ENCODE results near the gene TRAPPC12.

Gene TRAPPC12

DNA sequence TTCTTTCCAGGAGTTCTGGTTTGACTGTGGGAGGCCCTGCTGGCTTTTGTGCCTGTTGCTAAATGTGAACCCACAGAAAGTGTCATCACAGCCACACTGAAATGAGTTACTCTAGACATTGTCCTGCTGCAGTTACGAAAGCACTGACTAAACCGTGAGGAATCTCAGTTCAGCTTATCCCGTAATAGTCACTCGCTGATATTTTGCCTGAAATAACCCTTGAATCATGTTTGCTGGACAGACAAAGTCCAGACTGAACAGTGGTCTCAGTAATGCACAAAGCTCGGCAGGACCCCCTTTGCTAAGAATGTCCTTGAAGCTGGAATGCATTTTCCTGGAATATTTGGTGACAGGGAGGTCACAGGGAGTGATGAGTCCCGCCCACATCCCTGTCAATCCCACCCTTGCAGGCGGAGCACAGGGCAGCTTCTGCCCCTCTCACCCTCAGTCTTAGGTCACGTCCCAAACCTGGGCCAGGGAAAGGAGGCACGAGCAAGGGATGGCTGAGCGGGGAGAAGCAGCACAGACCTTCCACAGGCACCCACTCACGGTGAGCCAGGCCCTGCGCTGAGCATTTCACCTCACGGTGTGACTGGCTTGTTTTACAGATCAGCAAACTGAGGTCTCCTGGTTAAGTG, 86.5 kb downstream of the TRAPPC12 start:
- DNase-seq (ENCODE audit: extremely low read depth in 1 of 2, low read depth in 1 of 2): no peak

DNA sequence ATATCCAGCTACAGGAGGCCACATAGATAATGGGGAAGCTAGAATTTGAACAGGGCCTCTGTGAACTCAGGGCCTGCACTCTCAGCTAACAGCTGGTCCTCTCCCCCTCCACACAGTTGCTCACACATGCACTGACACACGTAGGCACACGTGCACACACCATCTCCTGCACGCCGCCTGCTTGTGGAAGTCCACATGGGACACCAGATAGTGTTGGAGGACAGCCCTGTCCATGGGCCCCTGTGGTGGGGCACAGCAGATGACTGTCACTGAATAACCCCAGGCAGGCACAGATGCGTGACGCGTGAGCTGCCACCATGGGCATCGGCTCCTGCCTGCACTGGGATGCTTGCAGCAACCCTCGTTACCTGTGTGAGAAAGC, 87.0 kb downstream of the TRAPPC12 start:
- DNase-seq (ENCODE audit: extremely low read depth in 1 of 2, low read depth in 1 of 2): no peak

DNA sequence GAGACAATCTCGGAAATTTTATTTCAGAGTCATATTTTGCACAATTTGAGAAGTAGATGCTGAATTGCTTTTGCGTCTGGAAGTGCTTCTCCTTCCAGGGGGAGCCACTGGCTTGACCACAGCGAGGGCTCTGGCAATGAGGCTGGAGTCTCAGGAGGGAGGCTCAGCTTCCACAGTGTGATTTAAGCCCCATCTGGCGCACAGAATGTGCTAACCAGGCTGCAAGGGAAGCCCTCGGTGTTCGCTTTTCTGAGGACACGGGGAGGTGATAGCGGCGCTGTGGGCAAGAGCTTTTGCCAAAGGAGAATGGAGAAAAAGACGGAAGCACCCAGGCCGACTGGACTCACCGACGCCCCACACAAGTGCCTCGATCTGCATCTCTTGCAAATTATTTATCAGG, 87.5 kb downstream of the TRAPPC12 start:
- no peak for DNase-seq (ENCODE audit: extremely low read depth in 1 of 2, low read depth in 1 of 2)

DNA sequence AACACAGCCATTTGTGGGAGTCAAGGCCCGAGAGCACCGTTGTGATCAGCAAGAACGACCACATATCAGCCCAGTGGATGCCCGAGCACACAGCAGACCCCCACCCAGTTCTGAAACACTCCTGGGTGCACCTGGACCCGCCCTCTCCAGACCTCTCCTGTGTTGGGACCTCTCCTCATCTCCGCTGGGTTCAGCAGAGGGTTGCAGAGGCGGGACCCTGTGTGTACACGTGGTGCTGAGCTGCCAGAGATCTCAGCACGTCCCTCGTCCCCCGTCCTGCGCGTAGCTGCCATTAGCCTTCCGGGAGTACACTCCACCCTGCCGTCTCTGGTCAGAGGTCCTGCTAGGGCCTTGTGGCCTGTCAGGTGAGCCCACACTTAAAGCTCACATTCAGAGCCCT, 88.2 kb downstream of the TRAPPC12 start:
- no peak for DNase-seq (ENCODE audit: extremely low read depth in 1 of 2, low read depth in 1 of 2)

DNA sequence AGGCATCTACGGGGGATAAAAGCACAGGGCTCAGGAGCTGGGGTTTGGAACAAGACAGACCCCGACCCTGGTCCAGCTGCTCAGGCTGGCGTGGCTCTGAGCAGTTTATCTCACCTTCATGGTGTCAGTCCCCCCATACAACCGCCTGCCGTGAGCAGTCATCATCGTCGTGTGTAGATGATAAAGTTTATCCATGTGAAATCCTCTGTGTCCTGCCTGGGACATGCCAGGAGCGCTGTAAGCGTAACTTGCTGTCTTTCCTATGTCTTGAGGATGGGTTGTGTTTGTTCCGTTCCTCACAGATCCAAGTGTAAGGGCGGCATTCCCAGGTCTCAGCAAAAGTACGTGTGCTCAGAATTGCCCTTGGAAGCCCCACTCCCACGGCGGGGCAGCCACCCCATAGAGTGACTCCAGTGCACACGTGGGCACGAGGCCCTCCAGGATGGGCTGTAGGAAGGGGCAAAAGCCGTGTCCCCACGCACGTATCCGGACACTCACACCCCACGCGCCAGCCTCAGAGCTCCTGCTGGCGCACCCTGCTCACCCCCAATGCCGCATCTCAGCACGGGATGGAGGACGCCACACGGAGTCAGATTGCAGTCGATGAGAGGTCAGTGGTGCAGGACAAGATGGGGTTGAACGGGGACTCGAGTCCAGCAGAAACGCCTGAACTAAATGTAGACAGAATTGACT, 88.9 kb downstream of the TRAPPC12 start:
- no peak for DNase-seq (ENCODE audit: extremely low read depth in 1 of 2, low read depth in 1 of 2)

DNA sequence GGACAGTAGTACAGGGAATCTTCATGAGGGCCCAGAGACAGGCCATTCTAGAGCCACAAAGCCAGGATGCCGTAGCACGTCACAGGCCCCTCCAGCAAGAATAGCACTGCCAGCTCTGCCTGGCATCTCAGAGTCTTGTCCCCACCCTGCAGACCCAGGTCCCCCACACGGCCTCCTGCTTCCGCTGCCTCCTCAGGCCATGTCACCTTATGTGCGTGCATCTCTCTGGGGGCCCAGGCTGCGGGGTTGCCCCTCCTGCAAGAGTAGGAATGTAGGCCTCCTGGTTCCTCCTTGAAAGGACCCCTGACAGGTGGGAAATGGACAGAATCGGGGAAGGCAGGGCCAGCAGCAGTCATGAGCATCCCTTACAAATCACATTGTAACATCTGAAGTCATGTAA, 90.0 kb downstream of the TRAPPC12 start:
- no peak for DNase-seq (ENCODE audit: extremely low read depth in 1 of 2, low read depth in 1 of 2)

DNA sequence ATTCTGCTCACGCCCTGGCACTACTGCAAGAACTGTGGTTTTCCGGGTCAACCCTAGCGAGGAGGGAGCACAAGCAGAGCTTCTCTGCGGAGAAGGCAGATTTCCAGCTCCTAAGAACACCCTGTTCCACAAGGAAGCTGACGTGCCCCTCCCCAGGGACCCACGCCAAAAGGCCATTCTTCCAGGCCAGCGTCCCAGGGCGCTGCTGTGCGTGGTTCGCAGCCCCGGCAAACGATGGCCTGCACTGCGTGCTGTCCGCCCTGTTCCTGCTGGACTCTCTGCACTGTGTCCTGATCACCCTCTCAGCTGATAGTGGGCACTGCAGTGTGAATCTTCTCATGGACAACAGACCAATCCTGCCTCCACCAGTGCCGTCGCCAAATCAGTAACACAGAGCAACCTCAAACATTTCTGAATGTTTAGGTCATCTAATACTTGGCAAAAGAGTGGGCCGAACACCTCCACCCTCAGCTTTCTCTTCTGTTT, 90.7 kb downstream of the TRAPPC12 start:
- DNase-seq (ENCODE audit: extremely low read depth in 1 of 2, low read depth in 1 of 2): no peak

DNA sequence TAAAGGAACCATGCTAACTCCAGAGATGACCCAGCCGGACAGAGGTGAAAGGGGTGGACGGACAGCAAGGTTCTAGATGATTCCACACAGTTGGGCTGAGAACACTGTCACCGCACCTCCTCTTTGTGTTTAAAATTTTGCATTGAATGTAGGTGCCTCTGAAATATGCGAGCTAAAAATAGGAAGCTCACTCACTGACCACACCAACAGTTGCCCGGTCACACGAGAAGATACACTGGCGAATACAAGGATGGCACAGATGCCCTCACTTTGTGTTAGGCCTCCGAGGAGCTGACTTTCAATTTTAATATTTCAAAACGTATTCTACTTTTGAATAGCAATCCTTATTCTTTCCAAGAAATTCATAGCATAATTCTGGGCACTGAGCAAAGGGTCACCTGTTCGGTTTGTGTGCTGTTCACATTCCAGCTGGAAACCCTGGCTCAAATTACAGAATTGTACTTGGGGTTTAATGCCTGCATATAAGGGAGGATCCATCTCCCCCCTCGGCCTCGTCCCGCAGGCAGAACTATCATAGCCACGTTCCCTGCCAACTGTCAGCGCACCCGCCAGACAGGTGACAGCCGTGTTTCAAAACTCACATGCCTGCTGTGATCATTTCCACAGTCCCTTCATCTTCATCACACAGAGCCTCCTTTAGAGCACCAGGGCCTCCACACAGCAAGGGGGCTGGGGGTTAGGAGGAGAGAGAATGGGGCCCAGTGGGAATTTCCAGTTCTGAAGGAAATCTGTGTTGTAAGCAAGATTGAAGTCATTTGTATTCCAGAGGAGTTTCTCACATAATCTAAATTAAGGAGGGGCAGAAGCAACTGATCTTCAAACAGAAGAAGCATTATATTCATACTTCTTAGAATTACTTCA, 91.6 kb downstream of the TRAPPC12 start:
- DNase-seq (ENCODE audit: extremely low read depth in 1 of 2, low read depth in 1 of 2): no peak

DNA sequence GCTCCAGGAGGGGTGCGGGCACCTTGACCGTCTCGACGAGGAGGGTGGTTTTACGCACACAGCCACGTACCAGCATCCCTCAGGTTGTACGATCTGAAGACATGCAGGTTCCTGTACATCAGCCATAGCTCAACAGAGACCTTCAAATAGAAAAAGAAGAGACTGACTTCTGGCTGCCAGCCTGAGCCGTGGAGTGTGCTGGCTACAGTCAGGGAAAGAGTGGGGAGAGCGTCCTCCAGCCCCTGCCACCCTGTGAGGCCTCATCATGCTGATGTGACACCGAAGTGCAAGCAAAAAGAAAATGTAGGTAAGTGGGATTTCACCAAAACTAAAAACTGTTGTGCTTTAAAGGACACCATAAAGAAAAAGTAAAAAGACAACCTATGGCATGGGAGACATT, 92.8 kb downstream of the TRAPPC12 start:
- DNase-seq (ENCODE audit: extremely low read depth in 1 of 2, low read depth in 1 of 2): no peak

DNA sequence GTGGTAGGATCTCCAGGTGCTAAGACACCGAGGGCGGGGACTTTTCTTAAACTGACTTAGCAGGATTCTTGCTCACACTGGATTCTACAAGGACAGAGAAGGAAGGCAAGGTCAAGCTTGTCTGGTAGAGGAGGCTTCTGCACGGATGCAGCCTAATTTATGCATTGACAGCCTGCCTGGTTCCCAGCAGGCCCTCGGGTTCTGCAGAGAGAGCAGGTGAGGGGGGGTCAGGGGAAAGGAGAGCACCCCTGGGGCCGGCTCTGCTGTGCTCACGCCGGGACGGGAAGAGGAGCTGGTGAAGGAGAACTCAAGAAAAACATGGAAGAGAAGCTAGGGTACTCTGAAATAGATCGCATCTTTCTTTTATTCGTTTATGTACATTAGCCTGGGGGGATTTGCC, 93.5 kb downstream of the TRAPPC12 start:
- DNase-seq (ENCODE audit: extremely low read depth in 1 of 2, low read depth in 1 of 2): no peak

DNA sequence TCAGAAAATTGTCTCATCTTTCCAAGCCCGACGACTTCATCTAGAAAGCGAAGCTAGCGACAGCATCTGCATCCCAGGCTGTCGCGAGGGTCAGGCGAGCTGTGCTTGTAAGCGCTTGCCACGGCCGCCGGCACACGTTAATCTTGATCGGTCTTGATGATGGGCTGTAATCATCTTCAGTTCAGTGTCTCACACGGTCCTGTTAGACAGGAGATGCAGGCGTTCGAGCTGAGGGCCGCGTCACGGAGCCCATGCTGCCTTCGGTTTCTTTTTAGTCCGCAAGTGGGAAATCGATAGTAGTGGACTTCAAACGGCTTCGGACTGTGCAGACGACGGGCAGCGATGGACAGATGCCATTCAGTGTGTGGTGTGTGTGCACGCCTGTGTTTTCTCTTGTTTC, 96.3 kb downstream of the TRAPPC12 start:
- no peak for DNase-seq (ENCODE audit: extremely low read depth in 1 of 2, low read depth in 1 of 2)

DNA sequence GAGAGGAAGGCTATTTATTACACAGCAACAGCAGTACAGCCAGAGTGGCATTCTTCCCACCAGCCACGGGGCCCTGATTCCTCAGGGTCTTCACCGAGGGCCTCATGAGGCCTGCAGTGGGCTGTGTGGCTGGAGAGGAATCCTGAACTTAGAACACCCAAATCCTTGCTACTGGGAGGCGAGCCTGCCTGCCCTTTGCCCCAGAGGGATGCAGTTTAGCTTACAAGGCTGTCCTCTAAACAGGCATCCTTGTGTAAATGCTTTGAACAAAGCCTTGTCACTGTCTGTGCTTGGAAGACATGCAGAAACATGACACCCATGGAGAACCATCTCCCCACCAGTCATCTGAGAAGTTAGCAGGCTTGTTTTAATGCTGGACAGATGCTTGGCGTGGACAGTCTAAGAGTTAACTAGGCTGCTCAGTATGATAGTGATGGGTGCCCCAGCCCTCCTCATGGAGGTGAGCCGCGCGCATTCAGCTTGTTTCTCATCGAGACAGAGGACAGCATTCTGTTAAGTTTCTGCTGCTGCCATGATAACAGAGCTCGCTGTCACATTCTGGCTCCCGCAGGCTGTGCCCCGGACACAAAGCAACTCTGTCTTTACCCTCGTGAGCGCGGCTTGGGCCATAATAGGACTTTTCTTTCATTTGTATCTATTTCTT, 97.0 kb downstream of the TRAPPC12 start:
- no peak for DNase-seq (ENCODE audit: extremely low read depth in 1 of 2, low read depth in 1 of 2)

DNA sequence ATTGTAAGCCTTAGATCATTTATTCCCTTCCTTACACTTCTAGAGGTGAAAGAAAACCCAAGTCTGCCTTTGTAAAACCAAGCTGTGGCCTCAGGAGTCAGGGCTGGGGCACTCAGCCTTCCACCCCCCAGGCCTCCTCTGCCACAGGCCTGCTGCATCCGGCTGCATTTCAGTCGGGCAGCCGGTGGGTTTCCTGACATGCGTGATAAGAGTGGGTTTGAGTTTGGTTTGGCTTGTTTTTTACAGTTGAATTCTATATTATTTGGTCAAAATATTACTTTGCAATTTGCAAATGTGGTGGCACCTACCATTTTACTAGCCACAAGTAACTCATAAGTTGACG, 97.5 kb downstream of the TRAPPC12 start:
- no peak for DNase-seq (ENCODE audit: extremely low read depth in 1 of 2, low read depth in 1 of 2)

DNA sequence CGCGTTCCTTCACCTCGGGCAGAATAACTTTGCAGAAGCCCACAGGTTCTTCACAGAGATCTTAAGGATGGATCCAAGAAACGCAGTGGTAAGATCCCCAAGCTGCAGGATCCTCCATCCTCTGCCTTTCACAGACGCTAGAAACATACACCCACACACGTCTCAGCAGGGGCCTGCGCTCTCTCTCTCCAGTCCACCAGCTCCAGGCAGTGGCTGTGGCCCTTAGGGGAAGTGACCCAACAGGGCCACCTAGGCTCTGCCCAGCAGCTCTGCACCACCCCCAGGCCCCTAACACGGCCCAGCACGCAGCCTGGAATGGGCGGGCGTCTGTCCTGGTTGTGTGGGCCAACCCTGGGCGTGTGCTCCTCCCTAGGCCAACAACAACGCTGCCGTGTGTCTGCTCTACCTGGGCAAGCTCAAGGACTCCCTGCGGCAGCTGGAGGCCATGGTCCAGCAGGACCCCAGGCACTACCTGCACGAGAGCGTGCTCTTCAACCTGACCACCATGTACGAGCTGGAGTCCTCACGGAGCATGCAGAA, 99.4 kb downstream of the TRAPPC12 start:
- no peak for DNase-seq (ENCODE audit: extremely low read depth in 1 of 2, low read depth in 1 of 2)

DNA sequence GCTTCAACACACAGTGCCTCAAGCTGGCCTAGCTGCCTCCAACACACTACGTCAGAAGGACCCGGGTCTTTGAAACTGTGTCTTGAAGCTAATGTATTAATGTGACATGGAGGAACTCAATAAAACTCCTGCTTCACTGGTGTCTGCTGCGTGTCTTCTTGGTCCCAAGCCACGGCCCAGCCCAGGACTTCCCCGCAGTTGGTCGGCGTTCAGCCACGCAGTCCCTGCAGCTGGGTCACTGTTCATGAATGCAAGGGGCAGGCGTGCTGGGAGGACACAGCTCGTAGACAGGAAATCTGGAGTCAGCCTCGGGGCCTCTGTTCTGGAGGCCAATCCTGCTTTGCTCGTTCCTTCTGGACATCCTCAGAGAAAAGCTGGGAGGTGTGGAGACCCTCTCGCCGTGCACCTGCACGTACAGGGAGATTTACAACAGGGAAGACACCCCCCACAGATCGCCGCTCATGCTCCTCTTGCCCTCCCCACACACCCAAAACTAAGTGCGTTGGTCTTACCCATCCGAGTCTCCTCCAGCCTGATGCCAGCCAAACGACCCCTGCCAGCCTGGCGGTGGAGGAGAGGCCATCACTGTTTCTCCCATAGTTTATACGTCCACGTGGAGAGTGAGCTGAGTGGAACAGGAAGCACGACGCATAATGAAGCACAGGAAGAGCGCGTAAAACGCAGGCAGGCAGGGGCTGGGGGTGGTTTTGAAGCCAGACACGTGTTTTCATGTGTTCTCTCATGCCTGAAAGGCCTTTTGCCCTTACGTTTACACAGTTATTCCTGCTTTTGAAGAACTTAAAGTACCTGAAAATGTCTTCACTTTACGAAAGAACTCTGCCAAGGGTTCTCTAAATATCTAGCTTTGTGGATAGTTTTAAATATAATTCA, 100.2 kb downstream of the TRAPPC12 start:
- DNase-seq (ENCODE audit: extremely low read depth in 1 of 2, low read depth in 1 of 2): no peak

DNA sequence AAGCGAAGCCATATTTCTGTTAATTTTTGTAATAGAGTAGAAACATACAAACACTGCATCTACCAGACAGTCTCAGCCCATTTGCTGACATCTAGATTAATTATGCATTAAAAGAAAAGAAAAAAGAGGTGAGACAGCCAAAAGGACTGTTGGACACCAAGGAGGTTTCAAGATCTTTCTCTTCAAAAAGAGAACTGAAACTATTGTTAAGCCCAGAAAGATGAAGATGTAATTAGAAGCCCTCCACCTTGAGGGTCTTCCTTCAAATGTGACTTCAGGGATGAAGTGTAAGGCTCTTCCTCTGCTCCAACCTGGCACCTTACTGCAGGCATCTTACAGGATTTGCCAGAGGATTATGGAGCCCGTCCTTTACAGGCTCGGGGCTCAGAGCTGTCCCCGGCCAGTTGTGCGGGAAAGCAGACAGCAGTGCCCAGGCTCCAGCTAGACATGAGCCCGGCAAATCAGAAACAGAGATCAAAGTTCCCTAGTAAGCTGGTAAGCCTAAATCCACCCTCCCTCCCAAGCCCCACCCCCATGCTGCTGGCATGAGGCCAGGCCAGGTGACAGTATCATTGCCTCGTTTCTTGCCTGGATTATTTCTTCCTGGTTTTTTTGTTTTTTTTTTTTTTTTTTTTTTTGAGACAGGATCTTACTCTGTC, 101.0 kb downstream of the TRAPPC12 start:
- DNase-seq (ENCODE audit: extremely low read depth in 1 of 2, low read depth in 1 of 2): no peak

DNA sequence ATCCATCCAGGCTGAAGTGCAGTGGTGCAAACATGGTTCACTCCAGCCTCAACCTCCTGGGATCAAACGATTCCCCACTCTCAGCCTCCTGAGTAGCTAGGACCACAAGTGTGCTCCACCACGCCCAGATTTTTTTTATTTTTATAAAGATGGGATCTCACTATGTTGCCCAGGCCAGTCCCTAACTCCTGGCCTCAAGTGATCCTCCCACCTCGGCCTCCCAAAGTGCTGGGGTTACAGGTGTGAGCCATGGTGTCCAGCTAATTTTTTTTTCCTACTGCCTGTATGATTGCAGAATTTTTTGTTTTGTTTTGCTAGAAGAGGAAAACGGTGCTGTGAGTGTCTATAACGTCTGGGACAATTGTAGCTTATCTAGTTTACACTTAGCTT, 101.5 kb downstream of the TRAPPC12 start:
- no peak for DNase-seq (ENCODE audit: extremely low read depth in 1 of 2, low read depth in 1 of 2)

DNA sequence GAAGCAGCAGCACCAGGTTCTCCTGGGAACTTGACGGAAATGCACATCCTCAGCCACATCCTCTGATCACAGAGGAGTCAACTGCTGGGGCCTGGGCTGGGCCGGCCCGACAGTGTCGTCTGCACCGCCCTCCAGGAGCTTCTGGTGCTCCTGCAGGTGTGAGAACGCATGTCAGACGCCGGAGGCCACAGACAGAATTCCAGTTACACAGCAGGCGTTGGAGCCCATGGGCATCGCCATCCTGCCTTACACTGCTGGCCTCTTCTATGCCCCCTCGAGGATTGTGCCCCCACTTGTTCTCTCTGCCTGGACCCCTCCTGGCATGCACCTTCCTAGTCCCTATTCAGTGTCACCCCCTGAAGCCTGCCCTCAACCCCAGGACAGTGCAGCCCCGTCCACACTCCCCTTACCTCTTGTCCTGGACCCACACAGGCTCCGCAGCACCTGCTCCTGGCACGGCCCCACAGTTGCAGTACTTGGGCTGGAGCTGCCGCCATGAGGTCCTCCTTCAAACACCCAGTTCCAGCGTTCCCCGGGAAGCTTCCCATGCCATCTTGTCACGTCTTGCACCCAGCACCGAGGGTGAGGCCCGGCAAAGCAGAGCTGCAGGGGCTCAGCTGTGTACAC, 102.4 kb downstream of the TRAPPC12 start:
- DNase-seq (ENCODE audit: extremely low read depth in 1 of 2, low read depth in 1 of 2): no peak

DNA sequence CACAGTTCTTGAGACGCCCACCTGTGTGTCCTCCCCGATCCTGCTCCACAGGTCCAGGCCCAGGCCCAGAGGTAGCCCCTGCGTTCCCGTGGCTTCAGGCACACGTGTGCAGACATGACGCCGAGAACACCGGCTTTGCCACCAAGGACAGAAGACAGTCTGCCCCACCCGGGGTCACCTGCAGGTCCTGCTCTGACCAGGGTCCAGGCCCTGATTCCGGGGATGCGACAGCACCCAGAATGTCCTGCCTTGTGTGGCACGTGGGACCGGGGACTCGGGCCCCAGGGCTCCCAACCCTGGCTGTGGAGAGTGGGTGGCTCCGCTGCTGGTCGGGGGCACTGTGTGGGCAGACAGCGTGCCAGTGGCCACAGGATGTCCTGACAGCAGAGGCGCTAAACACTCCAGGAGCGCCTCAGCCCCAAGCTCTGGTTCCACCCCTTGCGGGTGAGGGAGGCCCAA, 102.9 kb downstream of the TRAPPC12 start:
- DNase-seq (ENCODE audit: extremely low read depth in 1 of 2, low read depth in 1 of 2): no peak
